ENCODE measurements around the gene KBTBD3.
A peak's percentile ranks its signal among the peaks of the same experiment; 100 is the strongest.

KBTBD3 gene

GRCh38 chr11:106021967-106022794, 55.0 kb downstream of the KBTBD3 start, which contains the start of gene MSANTD4:
TSS of gene MSANTD4 (minus strand) at chr11:106022240. CDS start at chr11:106010917, 11,323 bp downstream.
- DNase-seq (ENCODE audit: low read depth in 2 of 2): peak; percentile 100
- TF ChIP-seq, protein P1, sequence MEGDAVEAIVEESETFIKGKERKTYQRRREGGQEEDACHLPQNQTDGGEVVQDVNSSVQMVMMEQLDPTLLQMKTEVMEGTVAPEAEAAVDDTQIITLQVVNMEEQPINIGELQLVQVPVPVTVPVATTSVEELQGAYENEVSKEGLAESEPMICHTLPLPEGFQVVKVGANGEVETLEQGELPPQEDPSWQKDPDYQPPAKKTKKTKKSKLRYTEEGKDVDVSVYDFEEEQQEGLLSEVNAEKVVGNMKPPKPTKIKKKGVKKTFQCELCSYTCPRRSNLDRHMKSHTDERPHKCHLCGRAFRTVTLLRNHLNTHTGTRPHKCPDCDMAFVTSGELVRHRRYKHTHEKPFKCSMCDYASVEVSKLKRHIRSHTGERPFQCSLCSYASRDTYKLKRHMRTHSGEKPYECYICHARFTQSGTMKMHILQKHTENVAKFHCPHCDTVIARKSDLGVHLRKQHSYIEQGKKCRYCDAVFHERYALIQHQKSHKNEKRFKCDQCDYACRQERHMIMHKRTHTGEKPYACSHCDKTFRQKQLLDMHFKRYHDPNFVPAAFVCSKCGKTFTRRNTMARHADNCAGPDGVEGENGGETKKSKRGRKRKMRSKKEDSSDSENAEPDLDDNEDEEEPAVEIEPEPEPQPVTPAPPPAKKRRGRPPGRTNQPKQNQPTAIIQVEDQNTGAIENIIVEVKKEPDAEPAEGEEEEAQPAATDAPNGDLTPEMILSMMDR (IDR thresholded peaks at IDR 0.05; ENCODE audit: low read depth, low read length): no peak
- peak within 1 kb of the TSS; percentile 84 to 96 for H3K4me3 ChIP-seq (replicated peaks in 1 of 2; ENCODE audit: low read depth in 2 of 2, low read length in 2 of 2)

GRCh38 chr11:106021181-106021966, 55.8 kb downstream of the KBTBD3 start:
- DNase-seq (ENCODE audit: low read depth in 2 of 2): peak; percentile 54 to 71
- TF ChIP-seq, protein P1 (IDR thresholded peaks at IDR 0.05; ENCODE audit: low read depth, low read length): no peak
- H3K4me3 ChIP-seq (replicated peaks in 1 of 2; ENCODE audit: low read depth in 2 of 2, low read length in 2 of 2): peak overlapping the region; percentile 84 to 96

DNA sequence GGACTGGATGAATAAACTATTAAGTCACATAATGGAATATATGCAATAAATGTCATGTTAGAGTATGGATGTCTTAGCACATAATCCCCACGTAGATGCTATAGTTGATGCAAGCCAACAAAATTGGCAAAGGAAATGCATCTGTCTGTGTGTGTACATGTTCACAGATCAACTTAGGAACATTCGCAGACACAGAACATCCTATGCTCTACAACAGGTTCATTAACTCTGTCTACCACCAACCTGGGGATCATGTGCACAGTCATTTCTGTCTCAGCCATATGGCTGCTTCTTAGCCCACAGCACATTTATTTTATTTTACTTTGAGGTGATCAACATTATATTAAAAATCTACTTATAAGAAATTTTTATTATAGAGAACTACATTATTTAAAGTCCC, 60.1 kb downstream of the KBTBD3 start:
- no peak for DNase-seq (ENCODE audit: low read depth in 2 of 2)
- TF ChIP-seq, protein P1 (IDR thresholded peaks at IDR 0.05; ENCODE audit: low read depth, low read length): no peak
- no peak overlapping the region for H3K4me3 ChIP-seq (replicated peaks in 1 of 2; ENCODE audit: low read depth in 2 of 2, low read length in 2 of 2)

DNA sequence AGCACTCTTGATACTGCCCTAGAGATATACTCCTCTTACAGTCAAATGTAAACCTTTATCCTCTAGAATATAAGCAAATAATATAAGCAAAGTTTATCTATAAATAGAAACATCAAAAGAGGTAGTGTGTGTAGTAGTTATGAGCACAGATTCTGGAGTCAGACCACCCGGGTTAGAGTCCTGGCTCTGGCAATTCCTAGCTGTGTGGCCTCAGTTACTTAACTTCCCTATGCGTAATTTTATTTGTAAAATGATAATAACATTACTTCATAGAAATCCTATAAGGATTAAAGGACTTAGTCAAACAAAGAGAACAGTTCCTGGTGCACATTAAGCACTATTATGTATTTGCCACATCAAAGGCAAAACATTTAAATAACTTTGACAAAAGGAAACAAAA, 62.1 kb downstream of the KBTBD3 start:
- DNase-seq (ENCODE audit: low read depth in 2 of 2): no peak
- TF ChIP-seq, protein P1 (IDR thresholded peaks at IDR 0.05; ENCODE audit: low read depth, low read length): no peak
- no peak overlapping the region for H3K4me3 ChIP-seq (replicated peaks in 1 of 2; ENCODE audit: low read depth in 2 of 2, low read length in 2 of 2)

DNA sequence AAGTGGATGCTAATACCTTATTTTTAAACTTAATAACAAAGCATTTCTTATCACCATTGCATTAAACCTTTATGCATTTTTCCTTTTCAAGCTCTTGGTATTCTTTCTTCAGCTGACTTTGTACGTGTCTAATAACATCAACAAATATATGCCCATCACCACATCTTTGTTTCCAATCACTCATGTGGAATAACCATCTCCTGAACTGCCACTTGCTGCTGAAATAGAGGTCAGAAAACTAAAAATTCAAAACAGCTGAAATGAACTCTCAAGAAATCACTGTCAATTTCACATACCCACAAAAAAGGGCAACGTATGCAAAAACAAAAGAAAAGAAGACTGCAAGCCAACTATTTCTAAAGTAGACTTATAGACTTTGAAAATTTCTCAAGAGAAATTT, 62.5 kb downstream of the KBTBD3 start:
- H3K4me3 ChIP-seq (replicated peaks in 1 of 2; ENCODE audit: low read depth in 2 of 2, low read length in 2 of 2): no peak overlapping the region
- DNase-seq (ENCODE audit: low read depth in 2 of 2): no peak
- TF ChIP-seq, protein P1 (IDR thresholded peaks at IDR 0.05; ENCODE audit: low read depth, low read length): no peak

DNA sequence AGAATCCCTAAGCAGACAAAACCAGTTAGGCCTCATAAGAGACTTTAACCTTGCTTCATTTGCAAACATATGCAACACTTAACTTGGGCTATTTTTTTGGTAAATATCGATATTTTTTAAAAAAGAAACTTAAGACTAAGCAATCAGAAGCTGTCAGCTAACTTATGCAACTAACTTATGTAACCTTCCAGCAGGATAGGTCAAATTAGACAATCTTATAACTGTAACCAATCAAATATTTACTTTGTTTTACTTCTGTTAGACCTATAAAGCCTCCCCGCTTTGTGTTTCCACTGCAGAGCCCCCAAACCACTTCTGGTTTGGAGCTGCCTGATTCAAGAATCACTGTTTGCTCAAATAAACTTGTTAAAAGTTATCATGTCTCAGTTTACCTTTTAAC, 63.1 kb downstream of the KBTBD3 start:
- no peak for DNase-seq (ENCODE audit: low read depth in 2 of 2)
- H3K4me3 ChIP-seq (replicated peaks in 1 of 2; ENCODE audit: low read depth in 2 of 2, low read length in 2 of 2): no peak overlapping the region
- TF ChIP-seq, protein P1 (IDR thresholded peaks at IDR 0.05; ENCODE audit: low read depth, low read length): no peak
